GM21529 (cell line): ENCODE results near the gene SLMAP.
A peak's percentile ranks its signal among the peaks of the same experiment; 100 is the strongest.

Source experiments
- ATAC-seq: cut with Tn5 transposase; IDR thresholded peaks from one replicate; pipeline ENCODE4 v1.9.1; 2021; ENCODE audit not compliant: unreplicated experiment

The SLMAP gene

GRCh38 chr3:57746156-57747010, 9.7 kb upstream of the SLMAP start:
- ATAC-seq, result no peak

- ATAC-seq, result no peak
Observed at GRCh38 chr3:57749542-57749941, 6.6 kb upstream of the SLMAP start.

GRCh38 chr3:57752307-57752706, 3.8 kb upstream of the SLMAP start:
- no peak for ATAC-seq

GRCh38 chr3:57753016-57753415, 3.1 kb upstream of the SLMAP start:
- ATAC-seq, result no peak

GRCh38 chr3:57755368-57755675, 787 bp upstream of the SLMAP start:
- ATAC-seq, result no peak

- peak; percentile 20 for ATAC-seq
Observed at GRCh38 chr3:57756528-57757401, 656 bp downstream of the SLMAP start.

GRCh38 chr3:57757642-57758297, 1.7 kb downstream of the SLMAP start:
- ATAC-seq, result no peak

- no peak for ATAC-seq
Observed at GRCh38 chr3:57758686-57759085, 2.6 kb downstream of the SLMAP start.

- no peak for ATAC-seq
Observed at GRCh38 chr3:57764794-57765193, 8.7 kb downstream of the SLMAP start.

GRCh38 chr3:57768595-57768994, 12.5 kb downstream of the SLMAP start:
- ATAC-seq, result no peak

GRCh38 chr3:57770009-57770827, 14.1 kb downstream of the SLMAP start:
- no peak for ATAC-seq

GRCh38 chr3:57772251-57772650, 16.1 kb downstream of the SLMAP start:
- no peak for ATAC-seq

GRCh38 chr3:57777774-57778173, 21.7 kb downstream of the SLMAP start:
- ATAC-seq, result no peak

GRCh38 chr3:57778494-57778893, 22.4 kb downstream of the SLMAP start:
- no peak for ATAC-seq

GRCh38 chr3:57779666-57780065, 23.6 kb downstream of the SLMAP start:
- no peak for ATAC-seq

- ATAC-seq, result no peak
Observed at GRCh38 chr3:57783186-57784088, 27.3 kb downstream of the SLMAP start.

GRCh38 chr3:57784089-57784735, 28.1 kb downstream of the SLMAP start:
- no peak for ATAC-seq

GRCh38 chr3:57785446-57785845, 29.3 kb downstream of the SLMAP start:
- no peak for ATAC-seq

- ATAC-seq, result peak; percentile 95
Observed at GRCh38 chr3:57787867-57788623, 31.9 kb downstream of the SLMAP start.
